NT2/D1 (cell line): Measurements from ENCODE around the gene VDAC1.

Experiments used
- SUZ12 ChIP-seq: IDR thresholded peaks from 2 replicates; pipeline ENCODE4 v1.6.1; 2011; ENCODE audit not compliant: insufficient read length, insufficient read depth; ENCODE audit errors: extremely low read depth
- YY1 ChIP-seq: IDR thresholded peaks from 2 replicates; pipeline ENCODE4 v1.6.1; 2011; ENCODE audit not compliant: insufficient read length, insufficient read depth

DNA sequence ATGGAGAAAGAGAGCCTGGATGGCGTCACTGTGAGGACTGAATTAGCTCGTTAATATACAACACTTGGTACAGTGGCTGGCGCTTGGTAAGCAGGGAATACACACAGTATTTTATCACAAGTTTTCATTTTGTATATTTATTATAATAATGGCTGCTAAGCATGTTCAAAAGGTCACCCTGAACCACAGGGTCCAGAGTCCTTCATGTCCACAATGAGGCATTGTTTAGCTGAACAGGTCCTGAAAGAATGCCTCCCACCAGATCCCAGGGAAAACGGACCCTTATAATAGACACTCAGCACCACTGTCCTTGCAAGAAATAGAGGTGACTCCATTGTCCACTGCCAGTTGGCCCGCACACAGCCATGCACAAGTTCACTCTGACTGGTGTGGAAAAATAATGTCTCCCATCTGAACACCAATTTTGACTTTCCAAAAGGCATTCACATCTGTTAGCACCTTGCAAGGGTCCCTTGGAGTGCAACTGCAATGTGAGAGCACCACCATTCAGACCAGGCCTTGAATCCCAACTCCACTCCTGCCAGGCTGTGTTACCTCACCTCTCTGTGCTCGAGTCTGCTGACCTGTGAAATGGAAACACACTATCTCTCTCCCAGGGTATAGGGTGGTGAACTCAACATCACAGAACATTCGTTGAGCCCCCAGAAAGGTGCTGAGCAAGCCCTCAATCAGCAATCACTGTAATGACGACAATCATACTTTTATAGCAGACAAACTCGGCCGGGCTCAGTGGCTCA is 3.9 kb downstream of the VDAC1 start:
- TF ChIP-seq SUZ12, result no peak
- no peak for TF ChIP-seq YY1
